Measurements from ENCODE around the gene POC1B.

The POC1B gene

DNA sequence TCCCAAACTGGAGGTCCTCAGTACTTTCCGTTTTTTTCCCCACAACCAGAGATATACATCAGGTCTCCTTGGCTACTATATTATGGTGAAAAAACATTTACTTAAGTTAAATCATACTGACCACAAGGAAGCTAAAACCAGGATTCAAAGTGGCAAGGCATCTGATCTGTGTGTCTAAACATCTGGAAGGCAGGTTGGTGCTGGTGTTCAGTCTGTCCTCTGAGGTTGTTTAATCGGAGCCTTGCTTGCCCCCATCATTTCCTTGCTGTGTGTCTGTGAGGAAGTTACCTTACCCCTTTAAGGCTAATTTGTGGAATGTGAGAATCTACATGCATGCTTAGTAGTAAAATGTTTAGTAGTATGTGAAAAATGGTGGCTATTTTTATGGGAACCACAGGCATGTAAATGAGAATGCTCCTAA lies 76.9 kb downstream of the POC1B start:
- Mint-ChIP-seq H3K27ac (no peak overlapping the region), H3K9me3 (no peaks in the 10 kb centered on the region), H3K36me3 (ENCODE audit: low read depth) (peaks cover 40% of the 10 kb centered on the region), H3K4me1 (ENCODE audit: low read depth) (peaks cover 2% of the 10 kb centered on the region), H3K4me3 (no peak overlapping the region), H3K27me3 (no peaks in the 10 kb centered on the region)
- DNase-seq, result no peak

DNA sequence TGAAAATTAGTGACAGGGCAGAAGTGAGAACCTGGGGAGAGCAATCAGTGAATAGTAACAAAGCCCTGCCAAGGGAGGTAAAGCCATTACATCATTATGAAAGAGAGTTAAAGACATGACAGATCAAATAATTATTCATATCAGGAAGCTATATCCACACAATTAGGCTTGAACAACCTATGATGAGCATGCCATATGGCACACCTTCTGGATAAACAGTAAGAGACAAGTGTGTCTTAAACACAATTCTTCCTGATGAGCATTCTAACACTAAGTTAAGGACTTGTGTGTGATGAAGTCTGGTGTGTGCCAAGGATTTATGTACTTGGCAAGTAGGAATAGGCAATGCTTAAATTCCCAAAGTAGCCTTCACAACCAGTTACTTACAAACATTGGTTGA lies 77.3 kb downstream of the POC1B start:
- no peak for DNase-seq
- no peak overlapping the region for H3K4me3 Mint-ChIP-seq
- H3K27me3 Mint-ChIP-seq, result no peaks in the 10 kb centered on the region
- H3K9me3 Mint-ChIP-seq, result no peaks in the 10 kb centered on the region
- peaks cover 43% of the 10 kb centered on the region for H3K36me3 Mint-ChIP-seq (ENCODE audit: low read depth)
- H3K27ac Mint-ChIP-seq, result no peak overlapping the region
- peaks cover 4% of the 10 kb centered on the region for H3K4me1 Mint-ChIP-seq (ENCODE audit: low read depth)

DNA sequence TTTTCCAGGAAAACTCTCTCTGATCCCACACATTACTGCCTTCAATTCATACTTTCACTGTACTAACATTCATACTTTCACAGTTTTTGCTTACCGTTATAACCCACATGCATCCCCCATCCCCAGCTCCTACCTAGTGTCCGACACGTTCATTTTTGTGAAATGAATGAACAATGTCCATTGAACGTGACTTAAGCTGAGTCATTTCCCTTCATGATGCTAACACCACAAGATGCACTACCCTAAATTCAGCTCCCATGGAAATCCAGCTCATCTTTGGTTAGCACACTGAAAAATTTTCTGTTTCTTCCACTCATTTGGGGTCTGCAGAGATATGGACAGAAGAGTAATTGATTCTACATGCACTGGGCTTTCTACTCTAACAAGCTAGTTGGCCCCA lies 85.9 kb downstream of the POC1B start:
- peaks cover 20% of the 10 kb centered on the region for H3K4me1 Mint-ChIP-seq (ENCODE audit: low read depth)
- no peak for DNase-seq
- H3K9me3 Mint-ChIP-seq, result peaks cover 9% of the 10 kb centered on the region
- no peaks in the 10 kb centered on the region for H3K27me3 Mint-ChIP-seq
- H3K27ac Mint-ChIP-seq, result no peak overlapping the region
- H3K4me3 Mint-ChIP-seq, result no peak overlapping the region
- H3K36me3 Mint-ChIP-seq (ENCODE audit: low read depth), result peaks cover 54% of the 10 kb centered on the region

DNA sequence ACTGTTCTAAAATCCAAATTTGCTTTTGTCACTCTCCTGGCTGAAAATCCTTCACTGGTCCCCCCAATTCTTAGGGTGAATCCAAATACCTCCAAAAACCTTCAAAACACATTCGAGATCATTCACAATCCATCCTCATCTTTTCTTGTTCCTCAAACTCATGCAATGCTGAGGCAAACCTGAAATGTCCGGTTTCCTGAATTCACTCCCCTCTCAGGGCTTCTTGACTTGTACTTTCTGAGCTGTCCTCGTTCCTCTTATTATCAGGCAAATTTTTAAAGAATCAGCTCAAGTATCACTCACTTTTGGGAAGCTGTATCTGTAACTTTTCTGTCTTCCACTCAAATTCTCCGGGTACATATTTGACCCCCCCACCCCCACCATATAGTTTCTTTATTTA lies 88.6 kb downstream of the POC1B start:
- no peak overlapping the region for H3K27ac Mint-ChIP-seq
- peaks cover 23% of the 10 kb centered on the region for H3K4me1 Mint-ChIP-seq (ENCODE audit: low read depth)
- no peak for DNase-seq
- H3K27me3 Mint-ChIP-seq, result no peaks in the 10 kb centered on the region
- peaks cover 5% of the 10 kb centered on the region for H3K9me3 Mint-ChIP-seq
- no peak overlapping the region for H3K4me3 Mint-ChIP-seq
- peaks cover 54% of the 10 kb centered on the region for H3K36me3 Mint-ChIP-seq (ENCODE audit: low read depth)

DNA sequence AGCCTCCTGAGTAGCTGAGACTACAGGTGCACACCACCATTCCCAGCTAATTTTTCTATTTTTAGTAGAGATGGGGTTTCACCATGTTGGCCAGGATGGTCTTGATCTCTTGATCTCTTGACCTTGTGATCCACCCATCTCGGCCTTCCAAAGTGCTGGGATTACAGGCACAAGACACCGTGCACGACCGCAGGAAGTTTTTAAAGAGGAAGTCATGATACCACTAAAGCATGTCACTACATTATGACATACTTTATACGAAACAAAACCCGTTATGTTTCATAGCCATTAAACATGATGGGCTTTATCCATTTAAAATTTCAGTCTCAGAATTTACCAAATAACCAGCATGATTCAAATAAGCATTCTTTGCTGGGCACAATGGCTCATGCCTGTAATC lies 89.8 kb downstream of the POC1B start:
- peaks cover 42% of the 10 kb centered on the region for H3K36me3 Mint-ChIP-seq (ENCODE audit: low read depth)
- DNase-seq, result no peak
- no peaks in the 10 kb centered on the region for H3K27me3 Mint-ChIP-seq
- peaks cover 11% of the 10 kb centered on the region for H3K4me1 Mint-ChIP-seq (ENCODE audit: low read depth)
- no peak overlapping the region for H3K27ac Mint-ChIP-seq
- H3K9me3 Mint-ChIP-seq, result no peaks in the 10 kb centered on the region
- no peak overlapping the region for H3K4me3 Mint-ChIP-seq

DNA sequence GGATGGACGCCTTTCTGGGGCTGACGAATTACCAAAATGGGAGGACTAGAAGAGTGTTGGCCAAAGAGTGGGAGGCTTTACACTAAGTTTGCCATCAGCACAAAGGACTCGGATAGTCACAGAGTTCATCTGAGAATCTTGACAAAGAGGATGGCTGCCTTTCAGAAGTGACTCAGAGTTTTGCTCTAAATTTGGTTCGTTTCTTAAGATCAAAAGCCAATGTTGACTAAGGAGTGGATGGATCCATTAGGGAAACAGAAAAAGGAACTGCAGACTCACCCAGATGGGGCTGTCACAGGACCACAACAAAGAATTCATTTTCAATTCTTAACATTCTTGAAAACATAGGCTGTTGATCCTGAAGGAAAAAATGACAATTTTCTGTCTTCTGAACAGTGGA lies 92.2 kb downstream of the POC1B start:
- no peak for DNase-seq
- H3K36me3 Mint-ChIP-seq (ENCODE audit: low read depth), result peaks cover 37% of the 10 kb centered on the region

DNA sequence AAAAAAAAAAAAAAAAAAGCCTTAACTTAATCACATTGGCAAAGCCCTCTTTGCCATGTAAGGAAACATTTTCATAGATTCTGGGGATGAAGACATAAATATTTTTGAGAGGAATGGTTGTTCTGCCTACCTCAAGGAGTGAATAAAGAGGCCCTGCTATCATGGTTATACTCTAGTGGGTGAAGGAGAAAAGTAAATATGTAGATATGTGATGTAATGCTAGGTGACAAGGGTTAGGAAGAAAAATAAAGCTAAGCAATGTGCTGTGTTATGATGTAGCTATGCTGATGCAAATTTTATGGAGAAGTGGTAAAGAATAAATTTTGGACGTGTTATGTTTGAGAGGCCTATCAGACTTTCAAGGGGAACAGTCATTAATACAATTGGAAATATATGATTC lies 93.5 kb downstream of the POC1B start:
- Mint-ChIP-seq H3K27ac (no peak overlapping the region), H3K4me1 (ENCODE audit: low read depth) (peaks cover 33% of the 10 kb centered on the region), H3K4me3 (no peak overlapping the region), H3K36me3 (ENCODE audit: low read depth) (peaks cover 34% of the 10 kb centered on the region), H3K9me3 (no peaks in the 10 kb centered on the region), H3K27me3 (no peaks in the 10 kb centered on the region)
- no peak for DNase-seq

More for the DNA sequence above, 92.2 kb downstream of the POC1B start:
- Mint-ChIP-seq H3K4me3 (no peak overlapping the region), H3K4me1 (ENCODE audit: low read depth) (peaks cover 23% of the 10 kb centered on the region), H3K27ac (no peak overlapping the region), H3K9me3 (no peaks in the 10 kb centered on the region), H3K27me3 (no peaks in the 10 kb centered on the region)

DNA sequence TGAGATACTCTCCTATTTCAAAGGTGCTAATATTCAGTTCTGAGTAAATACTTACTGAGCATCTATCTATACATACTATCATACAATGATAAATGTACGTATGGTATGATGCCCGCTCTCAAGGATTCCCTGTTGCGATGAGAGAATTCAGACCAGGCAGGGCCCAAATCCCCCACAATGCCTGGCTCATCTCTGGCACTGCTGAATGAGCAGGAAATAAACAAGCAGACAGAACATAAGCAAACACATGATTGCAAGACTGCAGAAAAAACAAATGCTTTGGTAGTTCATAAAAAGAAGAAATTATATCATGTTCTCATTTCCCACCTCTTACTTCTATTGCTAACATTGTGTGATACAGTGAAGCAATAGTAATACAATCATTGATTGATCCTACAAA lies 96.3 kb downstream of the POC1B start:
- Mint-ChIP-seq H3K9me3 (no peaks in the 10 kb centered on the region), H3K27me3 (no peaks in the 10 kb centered on the region), H3K36me3 (ENCODE audit: low read depth) (peaks cover 37% of the 10 kb centered on the region), H3K4me1 (ENCODE audit: low read depth) (peaks cover 38% of the 10 kb centered on the region), H3K4me3 (no peak overlapping the region), H3K27ac (no peak overlapping the region)
- no peak for DNase-seq

DNA sequence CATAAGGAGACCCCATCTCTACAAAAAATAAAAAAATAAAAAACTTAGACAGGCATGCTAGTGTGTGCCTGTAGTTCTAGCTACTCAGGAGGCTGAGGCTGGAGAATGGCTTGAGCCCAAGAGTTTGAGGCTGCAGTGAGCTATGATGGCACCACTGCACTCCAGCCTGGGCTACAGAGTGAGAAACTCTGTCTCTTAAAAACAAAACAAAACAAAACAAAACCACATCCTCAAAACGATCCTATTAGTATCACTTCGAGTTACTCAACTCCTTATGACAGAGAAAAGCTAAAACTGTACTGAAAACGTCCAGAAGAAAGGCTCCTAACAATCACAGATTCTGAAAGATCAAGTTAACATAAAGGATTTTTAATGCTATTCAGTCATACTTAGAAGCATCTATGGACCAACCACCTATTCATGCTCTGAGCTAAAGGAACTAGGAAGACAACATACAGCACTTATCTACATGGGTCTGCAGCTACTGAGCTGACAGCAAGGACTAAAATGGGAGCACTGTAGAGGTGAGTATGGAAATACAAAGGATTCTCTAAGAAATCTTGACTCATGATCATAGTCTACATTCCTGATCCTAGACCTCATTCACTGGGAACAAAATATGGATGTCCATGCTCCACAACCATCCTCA lies 98.2 kb downstream of the POC1B start:
- peaks cover 36% of the 10 kb centered on the region for H3K36me3 Mint-ChIP-seq (ENCODE audit: low read depth)
- peak overlapping the region; percentile 2 for H3K27ac Mint-ChIP-seq
- no peak for DNase-seq
- H3K27me3 Mint-ChIP-seq, result no peaks in the 10 kb centered on the region
- H3K4me1 Mint-ChIP-seq (ENCODE audit: low read depth), result peaks cover 33% of the 10 kb centered on the region
- H3K9me3 Mint-ChIP-seq, result no peaks in the 10 kb centered on the region
- H3K4me3 Mint-ChIP-seq, result no peak overlapping the region

DNA sequence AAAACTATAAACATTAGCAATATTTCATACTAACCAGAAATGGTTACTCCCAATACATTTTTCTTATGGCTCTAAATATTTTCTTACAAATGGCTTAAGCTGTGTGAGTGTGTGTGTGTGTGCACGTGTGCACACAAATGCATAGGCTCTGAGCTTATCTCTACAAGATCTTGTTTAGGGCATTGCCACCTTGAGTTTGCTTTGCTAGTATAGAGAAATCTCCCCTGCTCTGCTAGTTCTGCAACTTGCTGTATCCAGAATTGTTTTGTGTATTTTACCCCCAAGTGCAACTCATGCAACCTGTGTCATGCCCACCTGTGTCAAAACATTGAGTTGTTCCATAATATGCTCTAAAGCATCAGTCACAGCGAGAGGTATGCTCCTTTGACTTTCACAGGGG lies 101.0 kb downstream of the POC1B start:
- DNase-seq, result no peak
- Mint-ChIP-seq H3K27ac (no peak overlapping the region), H3K36me3 (ENCODE audit: low read depth) (peaks cover 38% of the 10 kb centered on the region), H3K9me3 (no peaks in the 10 kb centered on the region), H3K27me3 (no peaks in the 10 kb centered on the region), H3K4me1 (ENCODE audit: low read depth) (peaks cover 26% of the 10 kb centered on the region), H3K4me3 (no peak overlapping the region)

DNA sequence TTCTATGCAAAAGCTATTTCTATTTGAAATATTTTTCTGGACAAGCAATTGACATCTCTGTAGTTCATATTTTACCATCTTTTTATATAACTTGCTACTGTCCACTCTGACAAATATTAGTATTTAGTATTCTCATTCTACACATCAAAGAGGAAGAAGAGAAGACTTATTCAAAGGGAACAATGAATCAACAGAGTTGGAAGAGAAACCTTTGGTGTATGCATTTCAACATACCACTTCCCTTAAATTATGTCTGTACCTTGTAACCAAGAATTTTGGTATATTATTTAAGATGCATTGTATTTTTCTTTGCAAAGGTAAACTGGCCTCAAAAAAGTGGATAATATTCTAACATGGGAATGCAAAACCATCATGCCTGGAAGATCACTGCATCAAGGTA lies 101.5 kb downstream of the POC1B start:
- peaks cover 21% of the 10 kb centered on the region for H3K4me1 Mint-ChIP-seq (ENCODE audit: low read depth)
- peaks cover 37% of the 10 kb centered on the region for H3K36me3 Mint-ChIP-seq (ENCODE audit: low read depth)
- no peak for DNase-seq
- H3K4me3 Mint-ChIP-seq, result no peak overlapping the region
- H3K9me3 Mint-ChIP-seq, result no peaks in the 10 kb centered on the region
- H3K27ac Mint-ChIP-seq, result no peak overlapping the region
- no peaks in the 10 kb centered on the region for H3K27me3 Mint-ChIP-seq

DNA sequence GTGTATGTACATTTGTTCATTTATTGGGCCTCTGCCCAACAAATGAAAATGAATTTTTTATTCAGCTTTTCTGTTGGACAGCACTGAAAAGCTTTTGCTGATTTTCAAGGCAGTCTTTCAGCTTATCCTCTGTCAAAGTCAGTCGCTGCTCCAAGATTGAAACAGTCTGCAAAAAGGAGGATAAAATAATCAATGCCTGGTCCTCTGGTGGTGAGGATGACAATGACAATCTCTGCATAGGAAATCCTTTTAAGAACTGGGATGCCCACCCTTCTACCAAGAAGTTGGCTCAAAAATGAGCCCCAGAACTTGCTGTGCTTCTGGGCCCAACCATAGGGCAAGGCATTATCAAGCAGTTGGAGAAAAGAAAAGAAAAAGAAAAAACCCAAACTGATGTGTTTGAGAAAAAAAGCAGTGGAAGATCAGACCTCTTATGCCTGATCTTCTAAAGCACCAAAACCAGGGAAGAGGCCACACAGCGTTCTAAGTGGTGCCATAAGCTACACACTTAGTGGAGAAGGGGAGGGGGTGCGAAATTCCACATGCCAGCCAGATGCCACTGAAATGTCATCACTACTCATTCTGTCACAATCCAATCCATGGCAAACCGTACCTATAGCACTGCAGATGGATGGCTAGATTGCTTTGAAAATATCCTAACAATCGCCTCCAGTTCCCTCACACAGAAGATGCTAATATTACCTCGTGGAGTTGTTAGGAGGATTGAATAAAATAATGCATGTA lies 104.6 kb downstream of the POC1B start:
- Mint-ChIP-seq H3K27ac (no peak overlapping the region), H3K4me1 (ENCODE audit: low read depth) (no peaks in the 10 kb centered on the region), H3K9me3 (no peaks in the 10 kb centered on the region), H3K36me3 (ENCODE audit: low read depth) (peaks cover 39% of the 10 kb centered on the region), H3K27me3 (no peaks in the 10 kb centered on the region), H3K4me3 (no peak overlapping the region)
- DNase-seq, result no peak

DNA sequence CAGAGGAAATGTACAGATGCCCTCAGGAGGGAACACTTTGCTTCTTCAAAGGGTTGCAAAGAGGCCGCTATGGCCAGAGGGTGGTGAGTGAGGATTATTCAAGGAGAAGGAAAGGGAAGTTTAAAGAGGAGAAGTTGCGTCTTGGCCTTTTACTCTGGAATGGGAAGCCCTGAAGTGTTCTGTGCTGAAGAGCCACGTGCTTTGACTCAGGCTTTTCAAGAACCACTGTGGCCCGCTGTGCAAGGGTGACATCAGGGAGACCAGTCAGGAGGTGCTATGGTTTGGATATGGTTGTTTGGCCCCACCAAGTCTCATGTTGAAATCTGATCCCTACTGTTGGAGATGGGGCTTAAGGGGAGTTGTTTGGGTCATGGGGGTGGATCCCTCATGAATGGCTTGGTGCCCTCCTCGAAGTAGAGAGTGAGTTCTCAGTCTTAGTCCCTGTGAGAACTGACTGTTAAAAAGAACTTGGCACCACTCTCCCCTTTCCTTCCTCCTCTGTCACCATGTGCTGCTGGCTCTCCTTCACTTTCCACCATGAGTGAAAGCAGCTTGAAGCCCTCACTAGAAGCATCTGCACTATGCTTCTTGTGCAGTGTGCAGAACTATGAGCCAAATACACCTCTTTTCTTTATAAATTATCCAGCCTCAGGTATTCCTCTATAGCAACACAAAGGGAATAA lies 107.5 kb downstream of the POC1B start:
- no peaks in the 10 kb centered on the region for H3K9me3 Mint-ChIP-seq
- H3K4me3 Mint-ChIP-seq, result no peak overlapping the region
- H3K4me1 Mint-ChIP-seq (ENCODE audit: low read depth), result no peaks in the 10 kb centered on the region
- H3K36me3 Mint-ChIP-seq (ENCODE audit: low read depth), result peaks cover 16% of the 10 kb centered on the region
- DNase-seq, result no peak
- no peaks in the 10 kb centered on the region for H3K27me3 Mint-ChIP-seq
- no peak overlapping the region for H3K27ac Mint-ChIP-seq

DNA sequence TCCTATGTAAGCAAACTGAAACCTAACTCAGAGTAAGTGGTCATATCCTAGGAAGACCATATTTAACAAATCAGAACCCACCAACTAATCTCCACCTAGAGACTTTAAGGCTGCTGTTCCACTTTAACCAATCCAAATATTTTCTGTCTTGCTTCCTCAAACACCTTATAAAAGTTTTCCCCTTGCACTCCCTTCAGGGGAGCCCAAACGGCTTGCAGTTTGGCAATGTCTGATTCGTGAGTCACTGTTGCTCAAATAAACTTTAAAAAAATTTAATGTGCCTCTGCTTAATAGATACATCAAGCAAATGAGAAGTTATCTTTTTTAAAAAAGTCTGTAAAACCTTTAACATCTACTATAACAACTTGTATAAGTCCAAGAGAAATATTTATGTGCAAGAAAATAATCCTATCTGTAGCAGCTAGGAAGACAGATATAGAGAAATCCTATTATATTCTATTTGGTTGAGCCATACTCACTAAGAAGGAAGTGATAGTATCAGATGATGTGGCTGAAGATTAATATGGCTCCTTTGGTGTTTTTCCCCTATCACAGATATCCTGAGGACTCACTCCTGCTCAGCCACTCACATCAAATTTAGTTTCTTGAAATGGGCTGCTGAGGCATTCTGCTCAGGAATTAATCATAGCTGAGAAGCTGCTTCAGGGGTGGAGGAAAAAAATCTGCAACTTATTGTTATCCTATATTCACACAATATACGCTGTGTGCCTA lies 108.4 kb downstream of the POC1B start:
- Mint-ChIP-seq H3K27me3 (no peaks in the 10 kb centered on the region), H3K9me3 (no peaks in the 10 kb centered on the region), H3K27ac (no peak overlapping the region), H3K36me3 (ENCODE audit: low read depth) (peaks cover 16% of the 10 kb centered on the region), H3K4me1 (ENCODE audit: low read depth) (no peaks in the 10 kb centered on the region), H3K4me3 (no peak overlapping the region)
- DNase-seq, result no peak
